Esophagus muscularis mucosa (tissue), 4 donors: Measurements from ENCODE around the gene CCNK. TPM values are rescaled to one million over a fixed set of nuclear protein-coding genes. Genes with fewer than 3 reads are reported as not detected.

ENCODE experiments used
- DNase-seq: peaks from one replicate; pipeline ENCODE4 v3.0.0-alpha.2; 2017; ENCODE audit errors: extremely low spot score
- H3K27ac ChIP-seq, 4 donors: fragments of 200-600 bp; sonication (generic); replicated peaks in 1 of 4; 1 replicate in 3 of 4; 2 replicates in 1 of 4; pipeline ENCODE4 v1.5.1; 2016 to 2019; ENCODE audit warnings: mild to moderate bottlenecking in 1 of 4
- H3K27me3 ChIP-seq, 4 donors: fragments of 200-600 bp; sonication (generic); one replicate each; pipeline versions ENCODE4 v1.5.1 to v1.6.0; 2016 to 2019
- H3K36me3 ChIP-seq, 4 donors: fragments of 200-600 bp; sonication (generic); one replicate each; pipeline ENCODE4 v1.5.1; 2016 to 2019
- H3K4me1 ChIP-seq, 4 donors: fragments of 200-600 bp; sonication (generic); one replicate each; pipeline ENCODE4 v1.5.1; 2016 to 2019
- H3K4me3 ChIP-seq, 4 donors: fragments of 200-600 bp; sonication (generic); 1 replicate in 2 of 4; 2 replicates in 2 of 4; pipeline ENCODE4 v1.5.1; 2016 to 2019; ENCODE audit warnings: mild to moderate bottlenecking in 4 of 4, moderate library complexity in 1 of 4
- H3K9me3 ChIP-seq, 4 donors: fragments of 200-600 bp; sonication (generic); 1 replicate in 3 of 4; 2 replicates in 1 of 4; pipeline ENCODE4 v1.5.1; 2016 to 2019
- CTCF ChIP-seq, 3 experiments: fragments of 200-600 bp in 2 of 3; fragments of 450-650 bp in 1 of 3; sonication (generic) in 2 of 3; IDR thresholded peaks; one replicate each; pipeline ENCODE4 v1.5.1; 2017 to 2019; ENCODE audit warnings: antibody characterized with exemption in 3 of 3, mild to moderate bottlenecking in 2 of 3, moderate library complexity in 1 of 3
- EP300 ChIP-seq: sonication (generic); formaldehyde crosslinking; IDR thresholded peaks from one replicate; pipeline ENCODE4 v1.6.1; 2017; ENCODE audit warnings: antibody characterized with exemption
- POLR2A ChIP-seq: fragments of 450-650 bp; IDR thresholded peaks from one replicate; pipeline ENCODE4 v1.6.1; 2017; ENCODE audit warnings: antibody characterized with exemption, moderate library complexity, mild to moderate bottlenecking, low read depth
- POLR2AphosphoS5 ChIP-seq, 2 donors: sonication (generic); formaldehyde crosslinking; IDR thresholded peaks; one replicate each; pipeline ENCODE4 v1.6.1; 2017; ENCODE audit warnings: antibody characterized with exemption in 2 of 2
- WGBS: methylation state at CpG from one replicate; pipeline ENCODE4 v1.1.5; 2018; 5-methylcytosine and 5-hydroxymethylcytosine counted together
- intact Hi-C: fragments of 100-400 bp; cut with DNase I; formaldehyde crosslinking; loops from one replicate; pipeline ENCODE4 v1.15.1; 2023
- total RNA-seq, 4 donors: library from RNA; depleted of rRNA; stranded (reverse); fragments of >200 nt; gene quantifications; one replicate each; pipeline versions ENCODE4 v1.1.0 to v1.2.1, GENCODE V29; 2016

Gene CCNK
- total RNA-seq, 4 donors from 2014 or later, result 10.4 to 21.2 (median 16.5) TPM

GRCh38 chr14:99508896-99509629 lies 27.9 kb downstream of the CCNK start:
- no peak for TF ChIP-seq EP300
- TF ChIP-seq POLR2AphosphoS5 (IDR thresholded peaks at IDR 0.05), result no peak
- TF ChIP-seq CTCF (IDR thresholded peaks at IDR 0.05), result no peak
- no peak for TF ChIP-seq POLR2A
- Histone ChIP-seq H3K27ac (peak overlapping the region in 2 of 4 donors; percentile 13 to 30), H3K27me3 (no peaks in the 10 kb centered on the region), H3K4me1 (peaks cover 7 to 44% (median 31%) of the 10 kb centered on the region in 4 donors), H3K9me3 (no peaks in the 10 kb centered on the region), H3K4me3 (no peak overlapping the region), H3K36me3 (peaks cover 40 to 99% (median 82%) of the 10 kb centered on the region in 4 donors)
- intact Hi-C loops, result no loop called here
- WGBS, result 73% methylated on average over 14 of the region's 23 CpGs
- no peak for DNase-seq

GRCh38 chr14:99509871-99510555 lies 28.8 kb downstream of the CCNK start:
- peak overlapping the region in 1 of 4 donors; percentile 79 for H3K27ac ChIP-seq
- H3K9me3 ChIP-seq, result no peaks in the 10 kb centered on the region
- H3K4me1 ChIP-seq, result peaks cover 7 to 50% (median 31%) of the 10 kb centered on the region in 4 donors
- H3K36me3 ChIP-seq, result peaks cover 43 to 99% (median 82%) of the 10 kb centered on the region in 4 donors
- no peak for DNase-seq
- 85% methylated on average over 17 of the region's 27 CpGs for WGBS
- intact Hi-C loops, result no loop called here
- no peak overlapping the region for H3K4me3 ChIP-seq
- no peak for TF ChIP-seq EP300
- TF ChIP-seq POLR2AphosphoS5 (IDR thresholded peaks at IDR 0.05), result no peak
- TF ChIP-seq CTCF (IDR thresholded peaks at IDR 0.05), result no peak
- no peak for TF ChIP-seq POLR2A
- no peaks in the 10 kb centered on the region for H3K27me3 ChIP-seq

GRCh38 chr14:99510556-99511139 lies 29.4 kb downstream of the CCNK start:
- Histone ChIP-seq H3K9me3 (no peaks in the 10 kb centered on the region), H3K36me3 (peaks cover 37 to 99% (median 82%) of the 10 kb centered on the region in 4 donors), H3K27me3 (no peaks in the 10 kb centered on the region), H3K4me1 (peaks cover 7 to 50% (median 31%) of the 10 kb centered on the region in 4 donors), H3K4me3 (no peak overlapping the region), H3K27ac (peak overlapping the region in 3 of 4 donors; percentile 72 to 88 (median 79))
- WGBS, result 62% methylated on average over 11 of the region's 15 CpGs
- DNase-seq, result no peak
- TF ChIP-seq POLR2AphosphoS5 (IDR thresholded peaks at IDR 0.05) (no peak), CTCF (IDR thresholded peaks at IDR 0.05) (no peak), EP300 (no peak), POLR2A (no peak)
- intact Hi-C loops, result no loop called here

- DNase-seq, result no peak
- H3K27me3 ChIP-seq, result no peaks in the 10 kb centered on the region
- peaks cover 7 to 55% (median 31%) of the 10 kb centered on the region in 4 donors for H3K4me1 ChIP-seq
- H3K27ac ChIP-seq, result peak overlapping the region; percentile 72 to 88 (median 79)
- H3K4me3 ChIP-seq, result no peak overlapping the region
- H3K36me3 ChIP-seq, result peaks cover 29 to 91% (median 80%) of the 10 kb centered on the region in 4 donors
- intact Hi-C loops, result no loop called here
- no peak for TF ChIP-seq POLR2AphosphoS5 (IDR thresholded peaks at IDR 0.05)
- no peak for TF ChIP-seq POLR2A
- no peak for TF ChIP-seq CTCF (IDR thresholded peaks at IDR 0.05)
- no peak for TF ChIP-seq EP300
- no peaks in the 10 kb centered on the region for H3K9me3 ChIP-seq
- WGBS, result 39% methylated on average over 7 of the region's 12 CpGs
Measured at GRCh38 chr14:99511421-99512109, 30.4 kb downstream of the CCNK start.
